Measurements from ENCODE around the gene SPTBN1.
A peak's percentile ranks its signal among the peaks of the same experiment; 100 is the strongest.

The SPTBN1 gene

DNA sequence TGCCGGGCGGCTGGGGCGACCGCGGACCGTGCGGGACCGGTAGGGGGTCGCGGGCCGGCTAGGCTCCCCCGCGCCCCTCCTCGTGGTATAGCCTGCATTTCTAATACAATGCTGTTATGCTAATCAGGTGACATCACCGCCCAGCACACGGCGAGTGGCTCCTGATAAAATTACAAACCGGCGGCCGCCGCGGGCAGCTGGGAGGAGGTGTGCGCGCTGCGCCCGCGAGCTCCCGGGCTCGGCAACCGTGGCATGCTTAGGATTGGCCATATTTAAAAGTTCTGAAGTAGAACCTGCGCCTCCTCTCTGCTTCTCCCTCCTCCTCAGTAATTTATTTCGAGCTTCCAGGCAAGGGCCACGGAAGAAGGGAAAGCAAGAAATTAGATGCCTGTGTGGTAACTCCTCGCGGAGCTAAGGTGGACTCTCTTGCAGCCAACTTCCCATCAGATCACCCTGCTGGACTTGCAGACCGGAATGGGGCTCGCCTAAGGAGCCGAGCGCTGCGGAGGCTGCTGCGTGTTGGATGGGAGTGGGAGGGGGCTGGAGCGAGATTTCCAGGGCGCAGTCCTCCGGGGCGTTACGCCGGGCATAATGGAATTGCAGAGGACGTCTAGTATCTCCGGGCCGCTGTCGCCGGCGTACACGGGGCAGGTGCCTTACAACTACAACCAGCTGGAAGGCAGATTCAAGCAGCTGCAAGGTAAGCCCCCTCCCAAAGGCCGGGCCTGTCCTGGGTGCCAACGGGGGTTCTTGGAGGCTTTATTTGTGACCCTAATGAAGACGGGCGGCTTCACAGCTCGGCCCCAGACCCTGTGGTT is 102.3 kb downstream of the SPTBN1 start:
- DNase-seq, result peak; percentile 80

DNA sequence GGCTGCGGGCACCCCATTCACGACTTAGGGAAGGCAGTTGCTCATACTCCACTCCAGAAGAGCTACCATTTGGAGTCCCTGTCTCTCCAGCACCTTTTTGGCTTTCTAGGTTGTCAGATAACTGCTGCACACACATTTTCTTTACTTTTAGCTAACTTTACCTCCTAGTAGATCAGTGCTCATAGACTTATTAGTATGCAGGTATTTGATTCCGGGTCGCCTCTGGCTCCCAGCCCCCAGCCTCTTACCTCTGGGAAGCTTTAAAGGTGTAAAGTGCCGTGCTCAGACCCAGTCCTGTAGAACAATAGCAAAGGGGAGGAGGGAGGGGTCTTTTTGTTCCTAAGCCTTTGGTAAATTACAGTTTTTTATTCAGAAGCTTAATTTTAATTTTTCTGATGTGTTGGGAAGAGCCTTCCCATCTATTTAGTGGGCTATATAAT is 102.9 kb downstream of the SPTBN1 start:
- DNase-seq, result no peak

DNA sequence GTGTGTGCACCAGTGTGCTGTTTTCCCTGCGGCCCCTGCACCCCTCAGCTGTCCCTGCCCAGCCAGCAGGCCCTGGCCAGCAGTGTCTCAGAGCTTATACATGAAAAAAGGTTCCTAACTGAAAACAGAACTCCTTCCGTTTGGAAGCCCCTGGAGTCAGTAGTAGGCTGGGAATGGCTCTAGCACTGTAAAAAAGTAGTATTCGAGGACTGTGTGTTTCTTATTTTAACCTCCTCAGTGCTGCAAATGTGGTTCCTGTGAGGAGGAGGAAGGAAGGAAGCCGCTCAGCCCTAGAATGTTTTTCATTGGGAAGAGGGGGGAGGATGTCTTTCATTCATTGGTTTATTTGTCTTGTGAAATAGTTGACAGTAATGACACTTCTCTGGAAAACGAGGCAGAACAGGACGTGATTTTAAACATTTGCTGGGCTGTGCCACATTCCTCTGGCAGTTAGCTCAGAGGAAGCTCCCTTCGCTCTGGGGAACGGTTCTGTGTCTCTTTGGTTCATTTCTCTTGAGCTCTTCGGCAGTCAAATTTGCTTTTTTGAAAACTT is 103.5 kb downstream of the SPTBN1 start:
- peak; percentile 50 for DNase-seq

DNA sequence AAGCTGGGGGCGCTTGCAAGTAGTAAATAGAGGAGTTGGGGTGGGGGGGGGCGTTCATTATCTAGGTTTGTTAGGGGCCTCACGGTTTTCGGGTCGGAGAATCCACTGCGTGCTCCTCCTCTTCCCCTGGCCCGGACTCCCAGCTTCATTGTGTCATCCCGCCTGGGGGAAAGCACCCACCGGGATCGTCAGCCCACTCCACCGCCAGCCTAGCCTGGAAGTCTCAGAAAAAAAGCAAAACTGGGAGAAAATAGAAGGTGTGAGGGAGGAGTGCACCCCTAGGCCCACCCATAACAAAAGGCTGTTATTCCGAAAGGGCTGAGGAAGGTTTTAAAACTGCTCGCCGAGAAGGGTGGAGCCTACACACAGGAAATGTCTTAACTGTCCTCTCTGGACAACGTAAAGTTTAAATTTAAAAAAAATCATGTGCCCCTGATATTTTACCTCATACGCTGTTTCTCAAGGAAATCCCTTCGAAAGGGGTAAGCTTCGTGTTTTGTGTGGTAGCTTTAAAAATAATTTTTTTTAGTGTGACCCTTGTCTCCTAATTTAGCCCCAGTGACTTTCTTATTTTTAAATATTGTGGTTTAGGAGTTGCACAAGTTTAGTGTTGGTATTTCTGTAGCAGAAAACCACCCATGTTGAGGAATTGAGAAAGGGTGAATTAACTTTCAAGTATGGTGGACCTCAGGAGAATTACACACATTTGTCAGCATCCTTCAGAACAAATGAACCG is 104.2 kb downstream of the SPTBN1 start:
- no peak for DNase-seq

DNA sequence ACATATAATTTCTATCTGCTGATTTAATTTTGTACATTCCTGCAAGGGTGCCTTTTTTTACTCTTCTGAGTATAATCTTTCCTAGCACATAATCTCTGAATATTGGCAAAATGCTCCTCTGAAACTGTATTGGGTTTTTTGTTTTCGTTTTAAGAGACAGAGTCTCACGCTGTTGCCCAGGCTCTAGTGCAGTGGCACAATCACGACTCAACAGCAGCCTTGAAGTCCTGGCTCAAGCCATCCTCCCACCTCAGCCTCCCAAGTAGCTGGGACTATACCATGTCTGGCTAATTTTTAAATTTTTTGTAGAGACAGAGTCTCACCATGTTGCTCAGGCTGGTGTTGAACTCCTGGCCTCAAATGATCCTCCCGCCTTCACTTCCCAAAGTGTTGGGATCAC is 104.9 kb downstream of the SPTBN1 start:
- no peak for DNase-seq

DNA sequence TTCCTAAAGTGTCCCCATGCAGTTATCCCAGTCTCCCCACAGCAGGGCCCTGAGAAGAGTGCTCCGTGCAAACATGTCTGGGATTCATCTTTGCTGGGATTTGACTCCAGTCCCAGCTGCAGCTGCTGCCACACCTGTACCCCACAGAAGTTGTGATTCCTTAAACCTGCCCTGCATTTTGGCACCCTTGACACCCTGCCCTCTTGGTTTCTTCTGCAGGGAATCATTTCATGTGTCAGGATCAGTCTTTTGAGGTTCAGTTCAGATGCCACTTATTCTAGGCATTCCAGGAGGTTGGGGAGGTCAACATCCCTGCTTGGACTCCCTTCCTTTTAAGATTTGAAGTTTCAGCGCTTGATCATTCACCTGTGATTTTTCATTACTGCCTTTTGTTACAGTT is 108.3 kb downstream of the SPTBN1 start:
- no peak for DNase-seq

DNA sequence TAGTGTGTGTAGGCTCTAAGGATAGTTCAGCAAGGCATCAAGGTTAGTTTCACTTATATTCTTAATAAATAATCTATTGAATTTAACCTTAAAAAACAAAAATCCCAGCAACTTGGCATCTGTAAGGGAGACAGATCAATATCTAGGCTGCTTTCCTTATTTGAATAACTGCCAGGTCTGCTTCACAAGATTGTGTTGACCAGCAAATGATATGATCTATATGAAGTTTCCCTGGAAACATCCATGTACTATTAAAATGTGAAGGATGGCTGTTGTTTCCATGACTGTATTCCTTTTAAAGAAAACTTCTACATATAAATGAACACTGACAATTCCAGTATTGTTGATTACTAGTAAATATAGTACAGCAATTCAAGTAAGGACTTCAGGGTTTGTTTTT is 109.4 kb downstream of the SPTBN1 start:
- DNase-seq, result no peak

DNA sequence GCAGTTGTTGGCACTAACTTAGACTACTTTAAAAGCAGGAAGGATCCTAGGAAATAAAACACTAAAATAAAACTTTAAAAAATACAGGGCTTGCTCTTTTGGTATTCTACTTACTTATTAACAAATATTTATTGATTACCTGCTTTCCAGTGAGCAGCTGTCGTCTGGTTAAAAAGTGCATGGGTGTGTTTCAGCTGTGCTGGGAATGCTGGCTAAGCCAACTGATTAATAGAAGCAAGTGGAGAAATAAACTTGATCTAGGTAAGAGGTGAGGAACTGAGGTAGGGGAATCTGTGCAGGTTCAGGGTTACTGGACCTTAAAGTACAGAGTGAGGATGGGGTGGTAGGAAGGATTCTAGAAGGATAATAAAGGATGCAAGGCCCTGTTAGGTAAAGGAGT is 110.8 kb downstream of the SPTBN1 start:
- no peak for DNase-seq

DNA sequence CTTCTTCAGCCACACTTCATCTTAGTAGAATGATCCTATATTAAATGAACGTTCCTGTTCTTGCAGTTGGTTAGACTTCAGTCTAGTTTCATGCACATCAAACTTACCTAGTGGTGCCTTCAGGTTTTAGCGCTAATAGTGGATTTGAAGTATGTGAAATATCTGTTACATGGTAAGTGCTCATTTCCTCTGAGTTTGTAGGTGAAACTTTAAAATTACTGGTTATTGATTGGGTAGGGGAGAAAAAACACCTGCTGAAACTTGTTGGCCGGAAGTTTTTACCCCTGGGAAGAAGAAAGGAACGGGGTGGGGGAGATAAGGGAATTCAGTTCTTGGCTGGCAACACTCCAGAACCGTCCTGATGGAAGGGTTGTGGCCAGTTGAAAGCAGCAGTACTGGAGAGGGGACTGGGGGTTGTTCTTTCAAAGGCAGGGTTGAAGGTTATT is 112.8 kb downstream of the SPTBN1 start:
- DNase-seq, result peak; percentile 17

DNA sequence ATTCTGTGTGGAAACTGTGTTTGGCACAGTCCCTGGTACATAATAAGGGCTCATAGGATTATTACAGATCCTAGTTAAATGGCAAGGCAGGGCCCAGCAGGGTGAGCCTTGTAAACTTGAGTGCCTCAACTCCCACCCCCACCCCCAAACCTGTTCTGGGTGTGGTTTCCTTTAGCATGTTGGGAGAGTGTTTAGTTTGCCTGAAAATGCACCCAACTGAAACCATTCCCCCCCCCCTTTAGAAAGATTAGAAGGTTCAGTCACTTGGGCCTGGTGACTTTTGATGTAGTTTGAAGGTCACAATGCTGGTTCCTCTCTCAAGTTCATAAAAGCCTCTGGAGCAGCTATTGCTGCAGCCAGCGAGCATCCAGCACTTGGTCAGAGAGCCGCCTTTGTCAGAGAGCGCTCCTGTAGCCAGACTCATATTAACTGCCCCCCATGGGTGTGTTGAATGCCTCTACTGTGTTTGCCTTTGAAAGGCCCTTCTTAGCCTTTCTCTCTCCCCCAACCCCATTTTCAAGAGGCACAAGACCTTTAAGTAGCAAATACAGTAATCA is 113.7 kb downstream of the SPTBN1 start:
- no peak for DNase-seq

DNA sequence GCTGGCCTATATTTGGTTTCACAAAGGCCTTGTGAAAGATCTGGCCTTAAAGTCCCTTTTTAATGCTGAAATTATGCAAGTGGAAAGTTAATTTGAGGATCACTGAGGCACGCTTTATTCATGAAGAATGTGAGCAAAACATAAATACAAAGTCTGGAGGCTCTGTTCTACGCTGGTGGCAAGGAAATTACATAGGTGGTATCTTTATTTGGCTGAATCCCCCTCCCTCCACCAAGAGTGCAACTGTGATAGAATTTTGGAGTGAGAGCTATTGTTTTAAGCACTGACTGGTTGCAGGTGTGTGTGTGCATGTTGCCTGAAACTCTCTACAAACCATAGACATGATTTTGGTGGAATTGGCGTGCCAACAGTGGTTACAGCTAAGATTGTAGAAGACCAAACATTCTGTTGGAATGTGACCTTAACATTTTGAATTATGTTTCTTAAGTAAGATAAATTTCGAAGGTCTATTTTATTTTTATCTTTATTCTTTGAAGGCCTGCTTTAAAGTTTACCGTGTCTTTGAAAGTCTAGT is 114.3 kb downstream of the SPTBN1 start:
- DNase-seq, result no peak

DNA sequence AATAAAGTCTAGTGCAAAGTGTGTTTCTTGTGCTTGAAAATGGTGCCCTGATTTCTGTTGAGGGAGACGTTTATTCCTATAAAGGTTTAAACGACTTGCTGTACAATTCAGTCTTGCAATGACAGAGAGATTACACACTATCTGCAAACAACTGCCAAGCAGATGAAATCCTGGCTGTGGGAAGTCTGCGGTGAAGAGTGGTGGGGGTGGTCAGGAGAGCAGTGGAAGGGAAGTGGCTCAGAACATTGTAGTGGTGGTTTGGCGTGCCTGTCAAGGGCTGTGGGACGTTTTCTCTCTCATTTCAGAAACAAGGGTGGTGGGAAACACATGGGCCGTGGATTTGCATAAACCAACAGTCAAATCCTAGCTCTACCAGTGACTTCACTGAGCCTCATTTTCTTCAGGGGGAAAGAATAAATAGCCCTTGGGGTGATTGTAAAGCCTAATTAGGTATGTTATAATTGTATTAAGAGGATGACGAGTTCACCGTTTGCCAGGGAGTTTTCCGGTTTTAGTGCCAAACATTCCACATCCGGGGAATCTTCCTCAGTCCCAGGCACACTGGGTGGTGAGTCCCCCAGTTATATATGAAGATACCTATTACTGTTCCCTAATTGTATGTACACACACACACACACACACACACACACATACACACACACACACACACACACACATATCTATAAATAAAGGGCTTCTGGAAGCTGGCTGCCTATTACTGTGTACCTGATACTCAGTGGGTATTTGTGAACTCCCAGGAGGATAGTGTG is 115.0 kb downstream of the SPTBN1 start:
- DNase-seq, result peak; percentile 40

DNA sequence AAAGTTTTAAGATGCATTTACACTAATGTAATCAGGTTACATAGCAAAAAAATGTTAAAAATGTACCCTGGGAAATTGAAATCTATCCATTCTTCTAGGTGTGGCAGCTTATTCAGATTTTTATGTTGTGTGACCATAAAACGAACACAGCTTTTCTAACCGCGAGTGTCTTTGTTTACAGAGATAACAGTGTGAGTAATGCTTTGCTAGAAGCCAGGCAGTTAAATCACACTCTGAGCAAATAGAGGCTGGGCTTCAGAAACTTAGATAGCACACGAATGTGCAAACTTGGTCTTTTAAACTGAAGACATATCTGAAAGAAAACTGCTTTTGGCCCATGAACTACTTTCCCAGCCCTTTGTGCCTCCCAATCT is 116.1 kb downstream of the SPTBN1 start:
- DNase-seq, result peak; percentile 67

DNA sequence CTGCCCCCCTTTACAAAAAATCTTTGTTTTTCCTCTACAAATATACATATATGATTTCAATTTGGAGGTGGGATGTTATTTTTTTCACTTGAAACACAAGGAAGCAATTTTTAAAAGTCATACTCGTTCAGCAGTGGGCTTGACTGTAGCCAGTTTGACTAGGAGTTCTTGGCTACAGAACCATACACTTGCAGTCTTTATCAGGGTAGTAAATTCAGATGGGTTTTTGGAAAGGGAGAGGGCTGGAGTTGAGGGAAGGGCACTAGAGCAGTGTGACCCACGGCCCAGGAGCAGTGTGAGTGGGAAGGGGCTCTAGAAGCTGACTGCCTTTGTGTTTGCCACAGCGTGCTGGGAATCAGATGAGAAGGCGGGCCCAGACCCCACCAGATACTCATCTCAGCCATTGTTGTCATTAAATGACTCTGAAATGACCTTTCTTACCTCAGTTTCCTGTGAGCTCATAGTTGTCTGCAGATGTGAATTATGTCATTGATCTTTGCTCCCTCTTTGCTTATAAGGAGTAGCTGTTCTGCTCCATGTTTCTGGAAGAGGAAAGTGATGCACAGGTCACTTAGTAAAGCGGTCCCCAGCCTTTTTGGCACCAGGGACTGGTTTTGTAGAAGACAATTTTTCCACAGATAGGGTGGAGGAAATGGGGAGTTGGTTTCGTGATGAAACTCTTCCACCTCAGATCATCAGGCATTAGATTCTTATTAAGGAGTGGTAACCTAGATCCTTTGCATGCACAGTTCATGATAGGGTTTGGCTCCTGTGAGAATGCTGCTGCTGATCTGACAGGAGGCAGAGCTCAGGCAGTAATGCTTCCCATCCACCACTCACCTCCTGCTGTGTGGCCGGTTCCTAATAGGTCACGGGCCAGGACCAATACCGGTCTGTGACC is 116.8 kb downstream of the SPTBN1 start:
- no peak for DNase-seq

DNA sequence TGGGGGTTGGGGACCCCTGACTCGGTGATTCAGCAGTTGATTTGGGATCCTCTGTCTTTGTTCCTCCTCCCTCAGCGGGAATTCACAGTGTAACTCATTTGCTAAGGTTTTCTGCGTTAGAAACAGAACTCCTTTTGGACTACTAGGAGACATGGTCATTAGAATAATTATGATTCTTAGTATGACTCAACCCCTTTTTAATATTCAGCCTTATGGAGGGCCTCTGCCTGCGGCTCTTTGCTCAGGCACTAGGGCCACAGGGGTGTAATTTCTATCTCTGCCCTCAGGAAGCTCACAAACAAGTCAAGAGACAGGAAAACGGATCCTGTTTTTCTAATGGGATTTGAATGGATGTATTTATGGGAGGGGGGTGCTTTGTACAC is 117.4 kb downstream of the SPTBN1 start:
- DNase-seq, result no peak

DNA sequence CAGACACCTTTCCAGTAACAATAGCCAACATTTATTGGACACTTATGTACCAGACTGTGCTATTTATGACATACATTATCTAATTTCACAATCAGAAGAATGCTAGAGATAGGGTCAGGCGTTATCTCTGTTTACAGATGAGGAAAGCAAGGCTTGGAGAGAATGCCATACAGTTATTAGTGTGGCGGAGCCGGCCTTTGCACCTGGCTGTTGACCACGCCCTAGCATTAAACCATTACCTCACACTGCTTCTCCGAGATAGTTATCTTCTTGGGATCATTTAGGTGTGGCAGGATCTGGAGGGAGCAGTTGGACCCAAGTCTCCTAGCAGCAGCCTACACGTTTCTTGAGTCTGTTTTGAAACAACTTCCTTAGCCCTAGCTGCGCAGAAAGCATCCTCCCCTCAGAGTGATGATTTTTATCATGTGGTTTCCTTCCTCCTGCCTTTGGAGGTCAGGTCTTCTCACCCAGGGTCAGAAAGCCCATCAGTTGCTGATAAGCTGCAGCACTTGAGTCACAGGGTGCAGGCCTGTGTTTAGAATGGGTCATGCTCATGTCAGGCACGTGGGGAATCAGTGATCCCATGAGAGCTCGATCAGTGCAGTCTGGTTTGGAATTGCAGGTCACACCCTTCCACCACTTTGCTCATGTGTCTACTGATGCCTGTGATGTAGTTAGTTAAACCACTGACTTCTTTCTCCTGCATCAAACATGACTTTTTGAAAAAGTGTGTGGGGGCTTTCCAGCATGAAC is 118.2 kb downstream of the SPTBN1 start:
- DNase-seq, result peak; percentile 48

DNA sequence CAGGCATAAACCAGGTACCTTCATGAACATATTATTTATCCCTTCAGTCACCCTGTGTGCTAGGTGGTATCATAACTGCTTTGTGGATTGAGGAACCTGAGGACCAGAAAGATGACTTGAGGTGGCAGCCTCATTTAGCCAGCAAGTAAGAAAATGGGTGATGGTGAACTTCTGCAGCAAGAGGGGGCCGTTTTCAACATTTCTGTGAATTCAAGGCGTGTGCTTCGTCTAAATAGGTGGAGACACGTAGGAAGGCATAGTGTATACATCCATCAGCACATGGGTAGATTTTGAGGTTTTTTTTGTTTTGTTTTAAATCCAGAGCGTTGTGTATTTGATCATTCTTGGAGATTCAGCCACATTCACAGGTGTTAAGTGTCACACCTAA is 118.7 kb downstream of the SPTBN1 start:
- no peak for DNase-seq

DNA sequence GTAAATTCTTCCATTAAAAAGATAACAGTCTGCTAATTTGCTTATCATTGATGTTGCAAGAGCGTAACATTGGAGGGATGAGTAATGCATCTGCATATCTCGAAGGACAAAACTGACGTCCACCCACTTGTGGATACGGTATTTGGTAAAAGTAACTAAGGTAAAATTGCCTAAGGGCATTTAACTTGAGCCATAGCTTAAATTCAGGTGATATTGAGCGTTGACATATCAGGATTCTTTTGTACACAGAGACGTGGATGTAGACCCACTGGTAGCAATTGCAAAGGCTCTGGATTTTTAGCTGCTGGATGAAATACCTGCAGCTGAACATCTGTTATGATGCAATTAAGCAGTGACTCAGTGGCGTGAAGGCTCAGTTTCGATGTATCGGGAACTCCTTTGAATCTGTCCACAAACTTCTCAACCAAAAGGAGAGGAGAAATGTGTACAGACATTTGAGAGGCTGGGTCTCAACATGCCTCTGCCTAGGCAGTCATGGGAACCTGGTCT is 119.3 kb downstream of the SPTBN1 start:
- no peak for DNase-seq

DNA sequence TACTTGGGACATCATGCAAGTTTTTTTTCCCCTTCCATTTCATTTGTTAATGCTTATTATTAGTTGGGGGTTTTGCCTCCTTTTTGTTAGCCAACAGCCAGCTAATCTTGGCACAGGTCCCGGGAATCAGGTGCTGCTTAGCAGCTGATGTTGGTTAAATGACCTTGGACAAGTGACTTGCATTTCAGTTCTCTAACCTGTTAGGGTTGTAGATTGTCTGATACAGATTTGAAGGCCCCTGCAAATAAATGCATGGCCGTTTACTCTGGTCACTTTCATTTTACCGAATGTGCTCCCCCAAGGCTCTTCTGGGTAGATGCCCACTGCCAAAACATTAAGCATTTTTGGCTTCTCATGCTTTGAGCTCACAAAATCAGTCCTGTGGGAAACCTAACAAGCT is 120.9 kb downstream of the SPTBN1 start:
- peak; percentile 39 for DNase-seq

DNA sequence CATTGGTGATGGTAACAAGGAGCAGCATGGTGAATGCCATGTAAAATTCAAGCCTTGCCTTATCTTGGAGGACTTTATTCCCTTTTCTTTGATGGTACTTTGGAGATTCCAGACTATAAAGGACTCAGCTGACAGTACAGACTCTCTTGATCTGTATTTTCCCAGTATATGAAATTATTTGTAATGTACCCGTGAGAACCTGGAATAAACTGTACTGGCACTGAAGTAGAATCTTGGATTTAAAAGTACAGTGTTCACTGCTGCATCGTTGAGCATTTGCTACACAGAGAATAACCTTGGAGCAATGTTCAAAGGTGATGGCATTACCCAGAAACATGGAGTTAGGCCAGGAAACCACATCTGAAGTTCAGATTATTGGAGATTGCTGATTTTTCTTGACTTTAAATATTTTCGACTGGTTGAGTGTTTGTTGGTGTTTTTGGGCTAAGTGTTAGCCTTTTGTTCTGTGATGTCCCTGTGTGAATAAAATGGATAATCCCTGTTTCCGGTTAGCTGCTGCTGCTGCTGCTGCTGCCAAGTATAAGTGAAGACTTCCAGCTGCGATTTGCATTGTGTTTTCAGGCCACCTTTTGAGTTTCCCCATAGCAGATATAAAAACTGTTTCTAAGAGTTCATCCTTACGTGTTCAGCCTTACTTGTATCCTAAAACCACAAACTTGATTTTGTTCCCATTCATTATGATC is 122.0 kb downstream of the SPTBN1 start:
- no peak for DNase-seq
